ENCODE data around the gene PTBP3.
A peak's percentile ranks its signal among the peaks of the same experiment; 100 is the strongest.

DNA sequence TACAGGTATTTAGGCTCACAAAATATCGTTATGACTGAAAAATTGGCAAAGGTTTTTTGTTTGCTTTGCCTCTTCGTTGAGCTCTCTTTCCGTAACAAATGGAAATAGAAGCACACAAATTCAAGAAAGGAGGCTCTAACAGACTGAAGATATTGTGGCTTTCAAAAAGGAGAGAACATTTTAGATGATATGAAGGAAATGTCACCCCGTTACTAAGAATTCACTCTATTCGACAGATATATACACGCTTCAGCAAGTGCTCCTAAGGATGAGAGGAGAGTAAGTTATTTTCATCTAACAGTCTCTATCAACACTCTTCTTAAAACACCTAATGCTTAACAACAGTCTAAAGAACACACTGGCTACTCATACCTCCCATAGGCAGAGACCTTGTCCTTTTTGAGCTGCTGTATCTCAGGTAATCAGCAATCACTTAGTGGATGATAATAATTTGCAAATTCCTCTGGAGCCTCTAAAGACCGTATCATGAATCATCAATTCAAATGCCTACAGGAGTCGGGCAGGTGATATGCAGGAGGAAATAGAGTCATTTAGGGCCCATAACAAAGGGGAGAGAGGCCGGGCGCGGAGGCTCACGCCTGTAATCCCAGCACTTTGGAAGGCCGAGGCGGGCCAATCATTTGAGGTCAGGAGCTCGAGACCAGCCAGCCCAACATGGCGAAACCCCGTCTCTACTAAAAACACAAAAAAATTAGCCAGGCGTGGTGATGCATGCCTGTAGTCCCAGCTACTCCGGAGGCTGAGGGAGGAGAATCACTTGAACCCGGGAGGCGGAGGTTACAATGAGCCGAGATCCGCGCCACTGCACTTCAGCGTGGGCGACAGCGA lies 45.1 kb upstream of the PTBP3 start:
- TF ChIP-seq POLR2A (IDR thresholded peaks at IDR 0.05), result peak in 1 of 2 donors; percentile 19
- TF ChIP-seq, protein P1, sequence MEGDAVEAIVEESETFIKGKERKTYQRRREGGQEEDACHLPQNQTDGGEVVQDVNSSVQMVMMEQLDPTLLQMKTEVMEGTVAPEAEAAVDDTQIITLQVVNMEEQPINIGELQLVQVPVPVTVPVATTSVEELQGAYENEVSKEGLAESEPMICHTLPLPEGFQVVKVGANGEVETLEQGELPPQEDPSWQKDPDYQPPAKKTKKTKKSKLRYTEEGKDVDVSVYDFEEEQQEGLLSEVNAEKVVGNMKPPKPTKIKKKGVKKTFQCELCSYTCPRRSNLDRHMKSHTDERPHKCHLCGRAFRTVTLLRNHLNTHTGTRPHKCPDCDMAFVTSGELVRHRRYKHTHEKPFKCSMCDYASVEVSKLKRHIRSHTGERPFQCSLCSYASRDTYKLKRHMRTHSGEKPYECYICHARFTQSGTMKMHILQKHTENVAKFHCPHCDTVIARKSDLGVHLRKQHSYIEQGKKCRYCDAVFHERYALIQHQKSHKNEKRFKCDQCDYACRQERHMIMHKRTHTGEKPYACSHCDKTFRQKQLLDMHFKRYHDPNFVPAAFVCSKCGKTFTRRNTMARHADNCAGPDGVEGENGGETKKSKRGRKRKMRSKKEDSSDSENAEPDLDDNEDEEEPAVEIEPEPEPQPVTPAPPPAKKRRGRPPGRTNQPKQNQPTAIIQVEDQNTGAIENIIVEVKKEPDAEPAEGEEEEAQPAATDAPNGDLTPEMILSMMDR (IDR thresholded peaks at IDR 0.05), result no peak
